HuH-7 (cell line): ENCODE measurements around the gene TOE1.

Experiments
- DNase-seq: peaks from one replicate; pipeline ENCODE4 v3.0.0; 2011; ENCODE audit warnings: low spot score

Gene TOE1

GRCh38 chr1:45326627-45327623 lies 13.0 kb upstream of the TOE1 start, which contains the start of gene HPDL:
TSS of gene HPDL (plus strand) at chr1:45326895. CDS start at chr1:45327149, 254 bp downstream.
- no peak for DNase-seq

GRCh38 chr1:45327644-45328515 lies 12.1 kb upstream of the TOE1 start:
- DNase-seq, result no peak

DNA sequence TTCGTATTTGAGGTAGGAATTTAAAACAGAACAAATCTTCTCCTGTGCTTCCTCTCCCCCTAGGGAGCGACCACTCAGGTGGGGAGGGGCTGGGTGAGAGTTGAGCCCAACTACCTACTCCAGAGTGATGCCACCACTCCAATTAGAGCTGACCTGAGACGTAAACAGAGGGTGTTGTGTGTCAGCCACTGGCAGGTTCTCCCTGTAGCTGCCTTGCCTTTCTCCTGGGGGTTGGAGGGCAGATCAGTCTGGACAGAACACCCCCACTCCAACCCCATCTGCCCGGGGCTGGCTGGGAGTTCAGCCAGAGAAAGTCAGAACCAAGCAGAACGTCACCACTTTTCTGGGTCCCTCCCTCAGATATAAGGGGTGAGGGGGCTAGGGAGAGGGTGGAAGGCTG lies 11.3 kb upstream of the TOE1 start:
- DNase-seq, result no peak

DNA sequence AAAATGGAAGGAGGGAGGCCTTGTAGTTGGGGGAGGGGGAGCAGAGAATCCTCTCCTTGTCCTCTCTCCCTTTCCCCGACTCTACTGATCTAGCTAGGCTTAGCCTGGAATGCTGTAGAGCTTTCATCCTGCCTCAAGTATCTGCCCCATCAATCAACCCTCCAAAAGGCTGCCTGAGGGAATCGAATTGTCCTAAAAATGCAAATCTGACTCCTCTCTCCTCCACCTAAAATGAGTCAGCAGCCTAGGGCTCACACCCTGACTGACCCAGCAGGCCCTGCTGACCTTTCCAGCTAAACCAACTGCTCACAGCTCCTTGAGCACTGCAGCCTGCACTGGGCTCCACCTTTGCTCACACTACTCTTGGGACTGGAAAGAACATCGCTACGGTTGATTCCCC lies 10.5 kb upstream of the TOE1 start:
- no peak for DNase-seq

DNA sequence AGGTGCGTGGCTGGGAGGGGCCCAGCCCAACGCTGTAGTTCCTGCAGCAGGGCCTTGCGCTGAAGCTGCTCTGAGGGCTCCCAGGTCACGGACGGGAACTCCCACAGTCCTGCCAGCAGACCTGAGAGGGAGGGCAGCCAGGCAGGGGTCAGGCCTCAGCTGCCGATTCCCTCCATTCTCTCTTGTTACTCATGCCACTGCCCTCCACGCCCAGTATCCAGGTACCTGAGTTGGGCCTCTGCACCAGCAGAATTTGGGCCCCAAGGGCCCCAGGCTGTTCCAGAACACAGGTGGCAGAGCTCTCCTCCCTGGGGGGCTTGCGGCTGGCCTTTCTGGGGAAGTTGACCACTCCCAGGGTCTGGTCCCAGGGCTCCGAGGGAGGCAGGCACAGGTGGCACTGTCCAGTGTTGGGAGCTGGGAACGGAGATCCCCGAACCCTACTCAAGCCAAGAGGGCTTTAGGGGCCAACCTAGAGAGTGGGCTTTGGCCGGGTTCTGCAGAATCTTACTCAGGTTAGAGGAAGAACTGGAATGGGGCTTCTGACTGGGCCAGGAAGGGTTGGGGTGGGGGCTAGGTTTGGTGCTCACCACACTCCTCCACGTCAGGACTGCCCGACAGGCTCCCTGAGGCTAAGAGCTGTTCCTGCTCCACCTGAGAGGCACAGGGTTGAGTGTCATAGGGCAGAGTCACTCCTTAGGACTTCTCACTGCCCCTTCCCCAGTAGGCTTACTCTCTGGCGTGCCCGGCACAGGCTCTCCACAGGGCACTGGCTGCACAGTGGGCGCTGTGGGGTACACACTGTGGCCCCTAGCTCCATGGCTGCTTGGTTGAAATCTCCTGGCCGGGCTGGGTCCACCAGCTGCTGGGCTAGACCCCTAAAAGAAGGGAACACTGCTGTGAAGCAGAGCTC lies 8.3 kb upstream of the TOE1 start:
- DNase-seq, result no peak

DNA sequence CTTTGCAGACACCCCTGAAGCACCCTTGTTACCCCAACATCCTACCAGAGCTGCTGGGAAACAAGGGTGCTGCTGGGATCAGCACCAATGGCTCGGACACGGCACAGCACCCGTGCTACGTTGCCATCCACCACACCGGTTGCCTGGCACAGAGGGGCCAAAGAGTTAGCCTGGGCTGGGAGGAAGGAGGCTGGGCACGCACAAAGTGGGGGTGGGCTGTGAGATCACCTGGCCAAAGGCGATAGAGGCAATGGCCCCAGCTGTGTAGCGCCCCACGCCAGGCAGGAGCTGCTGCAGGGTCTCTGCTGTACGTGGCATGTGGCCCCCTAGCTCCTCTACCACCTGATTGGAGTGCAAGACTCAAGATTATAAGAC lies 7.6 kb upstream of the TOE1 start:
- no peak for DNase-seq

DNA sequence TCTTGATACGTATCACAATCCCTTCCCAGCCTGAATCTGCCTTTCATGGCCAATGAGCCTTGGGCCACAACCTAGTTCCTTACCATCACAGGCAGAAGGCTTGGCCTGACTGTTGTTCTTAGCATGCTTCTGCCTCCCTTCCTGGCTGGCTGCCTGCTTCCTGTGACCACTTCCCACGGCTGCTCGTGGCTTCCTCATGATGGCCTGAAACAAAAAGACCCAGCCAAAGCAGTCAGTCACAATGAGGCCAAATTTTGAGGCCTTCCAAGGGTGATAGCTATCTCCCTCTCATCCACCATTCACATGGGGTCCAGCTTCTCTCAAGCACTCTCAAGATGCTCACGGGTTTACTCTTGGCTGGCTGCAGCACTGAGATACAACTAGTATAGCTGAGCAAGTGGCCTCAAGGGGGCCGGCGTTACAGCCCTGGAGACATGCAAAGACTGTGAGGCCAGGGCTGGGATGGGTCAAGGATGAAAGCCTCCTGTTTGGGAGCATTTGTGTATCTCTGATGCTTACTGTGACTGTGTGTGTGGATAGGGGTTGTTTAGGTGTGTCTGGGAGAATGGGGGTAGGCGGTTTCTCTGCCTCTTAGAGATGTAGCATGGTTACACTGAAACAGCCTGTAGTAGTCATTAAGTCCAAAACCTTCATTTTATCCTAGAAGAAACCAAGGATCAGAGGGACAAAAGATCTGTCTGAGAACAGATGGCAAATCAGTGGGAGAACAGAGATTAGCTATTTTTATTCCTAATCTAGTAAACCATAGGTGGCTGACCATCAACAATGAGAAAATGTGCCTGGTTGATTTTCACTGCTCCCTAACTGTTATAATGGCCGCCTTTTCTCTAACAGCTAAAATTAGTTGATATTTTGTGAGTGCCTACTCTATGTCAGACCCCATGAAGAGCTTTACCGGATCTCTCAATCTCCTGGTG lies 5.4 kb upstream of the TOE1 start:
- DNase-seq, result no peak

- DNase-seq, result peak; percentile 88
Measured at GRCh38 chr1:45335855-45336324, 4.1 kb upstream of the TOE1 start.

- DNase-seq, result no peak
Measured at GRCh38 chr1:45337630-45338325, 2.2 kb upstream of the TOE1 start.

GRCh38 chr1:45340816-45341466 lies 971 bp downstream of the TOE1 start:
- DNase-seq, result peak; percentile 45

DNA sequence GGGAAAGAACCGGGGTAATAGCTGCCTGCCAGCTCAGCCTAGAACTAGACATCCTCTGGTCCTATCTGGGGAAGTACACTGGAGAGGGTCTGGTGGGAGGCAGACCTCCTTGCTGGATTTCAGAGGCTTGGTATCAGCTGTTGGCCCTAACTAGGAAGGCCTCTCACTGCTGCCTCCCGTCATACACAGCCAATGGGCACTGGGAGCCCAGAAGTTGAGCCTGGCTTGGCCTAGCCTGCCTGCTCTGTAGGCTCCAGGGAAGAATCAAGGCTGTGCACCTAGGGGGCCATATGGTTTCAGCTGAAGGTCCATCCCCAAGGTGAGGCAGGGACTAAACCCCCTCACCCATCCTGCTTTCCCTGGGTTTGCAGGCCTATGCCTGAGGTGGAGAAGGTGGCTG lies 4.5 kb downstream of the TOE1 start:
- DNase-seq, result no peak

GRCh38 chr1:45345014-45345413 lies 5.0 kb downstream of the TOE1 start:
- no peak for DNase-seq

GRCh38 chr1:45346473-45346872 lies 6.5 kb downstream of the TOE1 start:
- DNase-seq, result no peak

GRCh38 chr1:45348020-45348419 lies 8.1 kb downstream of the TOE1 start:
- DNase-seq, result no peak

DNA sequence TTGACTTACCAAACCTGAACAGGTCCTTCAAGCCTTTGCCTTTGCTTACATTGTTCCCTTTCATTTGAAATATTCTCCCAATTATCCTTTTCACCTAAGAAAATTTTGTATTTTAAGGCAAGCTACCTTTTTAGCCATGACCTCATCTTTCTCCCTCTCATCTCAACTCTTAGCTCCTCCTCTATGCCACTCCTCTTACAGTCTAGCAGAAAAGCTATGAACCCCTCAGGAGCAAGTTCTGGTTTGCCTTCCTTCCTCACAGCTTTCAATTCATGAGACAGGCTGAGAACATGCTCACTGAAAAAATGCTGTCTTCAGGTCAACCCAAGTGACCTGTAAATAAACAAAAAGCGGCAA lies 8.6 kb downstream of the TOE1 start:
- DNase-seq, result no peak

GRCh38 chr1:45348966-45349677 lies 9.2 kb downstream of the TOE1 start:
- no peak for DNase-seq

- no peak for DNase-seq
Measured at GRCh38 chr1:45351508-45351907, 11.5 kb downstream of the TOE1 start.

DNA sequence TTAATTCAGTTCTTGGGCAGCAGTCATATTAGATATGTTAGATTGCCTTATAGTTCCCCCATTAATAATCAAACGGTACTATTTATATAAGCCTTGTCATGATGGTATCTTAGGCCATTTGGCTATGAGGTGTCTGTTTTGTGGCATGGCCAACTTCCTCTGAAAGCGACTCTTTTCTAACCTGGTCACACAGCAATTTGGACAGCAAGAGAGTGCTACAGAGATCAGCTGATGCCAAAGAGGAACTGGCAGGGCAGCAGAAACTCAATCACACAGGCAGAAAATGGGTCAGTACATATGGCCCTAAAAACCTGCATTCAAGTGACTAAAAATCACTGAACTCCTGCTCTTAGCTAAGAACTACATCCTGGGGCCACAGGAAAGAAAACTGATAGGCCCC lies 13.7 kb downstream of the TOE1 start:
- DNase-seq, result no peak

DNA sequence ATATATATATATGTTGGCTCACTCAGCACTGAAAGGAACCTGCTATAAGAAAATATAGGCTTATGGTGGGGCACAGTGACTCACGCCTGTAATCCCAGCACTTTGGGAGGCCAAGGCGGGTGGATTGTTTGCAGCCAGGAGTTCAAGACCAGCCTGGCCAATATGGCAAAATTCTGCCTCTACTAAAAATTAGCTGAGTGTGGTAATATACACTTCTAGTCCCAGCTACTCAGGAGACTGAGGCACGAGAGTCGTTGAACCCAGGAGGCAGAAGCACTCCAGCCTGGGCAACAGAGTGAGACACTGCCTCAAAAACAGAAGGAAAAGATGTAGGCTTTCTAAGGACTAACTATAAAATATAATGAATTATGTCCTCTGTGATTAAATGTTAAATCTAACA lies 14.9 kb downstream of the TOE1 start:
- DNase-seq, result no peak
